Activated CD4-positive, alpha-beta T cell treated with anti-CD3 and anti-CD28 coated beads for 36 hours (primary cell): ENCODE data around the gene SLIRP. TPM values are rescaled to one million over a fixed set of nuclear protein-coding genes. Genes with fewer than 3 reads are reported as not detected.
A peak's percentile ranks its signal among the peaks of the same experiment; 100 is the strongest.

Source experiments
- ATAC-seq: fragments of 200-7000 bp; cut with Tn5 transposase; one replicate; pipeline ENCODE4 v1.10.0; 2021; ENCODE audit warnings: mild to moderate bottlenecking, moderate library complexity
- CTCF ChIA-PET: fragments of 350-600 bp; sonication (Branson Sonifier 250); formaldehyde crosslinking; loops from one replicate; lab custom pipeline; 2021; ENCODE audit warnings: antibody characterized with exemption; lab: Charles Lee
- POLR2A ChIA-PET: fragments of 350-600 bp; sonication (Branson Sonifier 250); formaldehyde crosslinking; loops from one replicate; lab custom pipeline; 2021; ENCODE audit warnings: antibody characterized with exemption, inconsistent platforms; lab: Charles Lee
- DNase-seq: peaks from one replicate; pipeline ENCODE4 v3.0.0-alpha.2; 2020
- H3K27ac Mint-ChIP-seq: one replicate; pipeline ENCODE4 v1.8.0; 2021; ENCODE audit warnings: mixed read lengths
- H3K27me3 Mint-ChIP-seq: one replicate; pipeline ENCODE4 v1.8.0; 2021; ENCODE audit warnings: mixed read lengths
- H3K36me3 Mint-ChIP-seq: one replicate; pipeline ENCODE4 v1.8.0; 2021; ENCODE audit warnings: low read depth, mixed read lengths
- H3K4me1 Mint-ChIP-seq: one replicate; pipeline ENCODE4 v1.8.0; 2021; ENCODE audit warnings: mixed read lengths
- H3K4me3 Mint-ChIP-seq: one replicate; pipeline ENCODE4 v1.8.0; 2021; ENCODE audit warnings: mild to moderate bottlenecking, moderate library complexity, mixed read lengths
- H3K9me3 Mint-ChIP-seq: one replicate; pipeline ENCODE4 v1.8.0; 2021; ENCODE audit warnings: low read depth, mixed read lengths
- intact Hi-C, 2 experiments: fragments of 100-400 bp; cut with DNase I in 1 of 2; cut with micrococcal nuclease in 1 of 2; formaldehyde crosslinking; loops; one replicate each; pipeline versions ENCODE4 v1.14.2 to v1.15.1; 2022 to 2024; cut with DNase I, micrococcal nuclease
- total RNA-seq, 2 experiments: library from RNA; stranded (reverse); gene quantifications; one replicate each; pipeline ENCODE4 v1.2.3, GENCODE V29; 2021

SLIRP gene
- total RNA-seq, 2 experiments from 2014 or later, result 143 to 156 TPM

- peak overlapping the region; percentile 94 for H3K27ac Mint-ChIP-seq
- ATAC-seq, result peak; percentile 21
- H3K27me3 Mint-ChIP-seq, result no peaks in the 10 kb centered on the region
- CTCF ChIA-PET, result interaction anchor here (1.0 kb wide), 1 partner anchor 92 kb away, joined by 3 read pairs; the partner anchor contains the start of gene ADCK1
- peaks cover 34% of the 10 kb centered on the region for H3K36me3 Mint-ChIP-seq
- no peaks in the 10 kb centered on the region for H3K9me3 Mint-ChIP-seq
- peak overlapping the region; percentile 95 for H3K4me3 Mint-ChIP-seq
- POLR2A ChIA-PET, result no interaction called here
- intact Hi-C loops, result loop anchor here in 1 of 2 experiments (1.0 to 5.0 kb wide), 5 partner anchors 91 to 610 kb away; partner anchors contain the start of genes CIPC, SPTLC2 and VIPAS39
- H3K4me1 Mint-ChIP-seq, result peaks cover 41% of the 10 kb centered on the region
- DNase-seq, result peak; percentile 49
Measured at GRCh38 chr14:77707355-77707723, 564 bp upstream of the SLIRP start.

GRCh38 chr14:77708749-77709148, 846 bp downstream of the SLIRP start:
- CTCF ChIA-PET, result interaction anchor here (1.0 kb wide), 1 partner anchor 249 kb away, joined by 3 read pairs; no protein-coding TSS in a partner anchor
- intact Hi-C loops, result loop anchor here (1.0 to 5.0 kb wide), 10 partner anchors 53 to 611 kb away; partner anchors contain the start of genes ADCK1 (in 2 of the 2), GSTZ1 (in 2 of the 2), SNW1 (in 2 of the 2) and CIPC (in 1 of the 2)
- H3K9me3 Mint-ChIP-seq, result no peaks in the 10 kb centered on the region
- ATAC-seq (no peak), DNase-seq (no peak)
- POLR2A ChIA-PET, result interaction anchor here (1.2 kb wide), 1 partner anchor 11 kb away, joined by 5 read pairs; no protein-coding TSS in a partner anchor
- peak overlapping the region; percentile 95 for H3K4me3 Mint-ChIP-seq
- peaks cover 48% of the 10 kb centered on the region for H3K4me1 Mint-ChIP-seq
- H3K36me3 Mint-ChIP-seq, result peaks cover 44% of the 10 kb centered on the region
- H3K27ac Mint-ChIP-seq, result peak overlapping the region; percentile 94
- no peaks in the 10 kb centered on the region for H3K27me3 Mint-ChIP-seq

- intact Hi-C loops, result loop anchor here (2.0 to 5.0 kb wide), 5 partner anchors 93 to 612 kb away; partner anchors contain the start of genes CIPC (in 1 of the 2), GSTZ1 (in 1 of the 2), POMT2 (in 1 of the 2) and SAMD15 (in 1 of the 2)
Measured at GRCh38 chr14:77709412-77709811, 1.5 kb downstream of the SLIRP start.

GRCh38 chr14:77710364-77710763, 2.5 kb downstream of the SLIRP start:
- Mint-ChIP-seq H3K27ac (peak overlapping the region; percentile 62), H3K4me1 (peaks cover 49% of the 10 kb centered on the region), H3K36me3 (peaks cover 50% of the 10 kb centered on the region), H3K27me3 (no peaks in the 10 kb centered on the region), H3K9me3 (no peaks in the 10 kb centered on the region), H3K4me3 (peak overlapping the region; percentile 95)
- ChIA-PET POLR2A (no interaction called here), CTCF (interaction anchor here (0.7 kb wide), 1 partner anchor 17 kb away, joined by 3 read pairs; no protein-coding TSS in a partner anchor)
- intact Hi-C loops, result no loop called here
- DNase-seq (no peak), ATAC-seq (no peak)

More at GRCh38 chr14:77709412-77709811, 1.5 kb downstream of the SLIRP start:
- Mint-ChIP-seq H3K4me3 (peak overlapping the region; percentile 95), H3K9me3 (no peaks in the 10 kb centered on the region), H3K4me1 (peaks cover 48% of the 10 kb centered on the region), H3K36me3 (peaks cover 48% of the 10 kb centered on the region), H3K27me3 (no peaks in the 10 kb centered on the region), H3K27ac (peak overlapping the region; percentile 94)
- CTCF ChIA-PET, result interaction anchor here (0.7 to 1.0 kb wide), 2 partner anchors 16 to 250 kb away, joined by 3 read pairs; no protein-coding TSS in a partner anchor
- DNase-seq (no peak), ATAC-seq (no peak)
- POLR2A ChIA-PET, result interaction anchor here (1.2 kb wide), 1 partner anchor 11 kb away, joined by 5 read pairs; no protein-coding TSS in a partner anchor

- Mint-ChIP-seq H3K4me3 (no peak overlapping the region), H3K27me3 (no peaks in the 10 kb centered on the region), H3K27ac (peak overlapping the region; percentile 94), H3K9me3 (no peaks in the 10 kb centered on the region), H3K4me1 (peaks cover 29% of the 10 kb centered on the region), H3K36me3 (peaks cover 57% of the 10 kb centered on the region)
- ChIA-PET POLR2A (interaction anchor here (0.9 to 1.3 kb wide), 4 partner anchors 20 to 85 kb away, joined by 3 to 6 read pairs (median 4); partner anchors contain the start of gene ADCK1), CTCF (no interaction called here)
- intact Hi-C loops, result loop anchor here in 1 of 2 experiments (1.0 kb wide), 1 partner anchor 23 kb away; no protein-coding TSS in a partner anchor
- DNase-seq, result peak; percentile 51
- peak; percentile 86 for ATAC-seq
Measured at GRCh38 chr14:77714926-77715325, 7.0 kb downstream of the SLIRP start.

- H3K36me3 Mint-ChIP-seq, result peaks cover 66% of the 10 kb centered on the region
- ChIA-PET POLR2A (interaction anchor here (0.6 to 0.7 kb wide), 2 partner anchors 10 to 173 kb away, joined by 3 to 5 read pairs; no protein-coding TSS in a partner anchor), CTCF (no interaction called here)
- DNase-seq (no peak), ATAC-seq (no peak)
- no peaks in the 10 kb centered on the region for H3K9me3 Mint-ChIP-seq
- peaks cover 15% of the 10 kb centered on the region for H3K4me1 Mint-ChIP-seq
- intact Hi-C loops, result no loop called here
- H3K4me3 Mint-ChIP-seq, result no peak overlapping the region
- H3K27me3 Mint-ChIP-seq, result no peaks in the 10 kb centered on the region
- H3K27ac Mint-ChIP-seq, result peak overlapping the region; percentile 32
Measured at GRCh38 chr14:77717608-77718305, 9.9 kb downstream of the SLIRP start.

- ChIA-PET CTCF (interaction anchor here (0.7 to 0.9 kb wide), 2 partner anchors 37 to 82 kb away, joined by 3 read pairs; no protein-coding TSS in a partner anchor), POLR2A (no interaction called here)
- no peak for DNase-seq
- H3K9me3 Mint-ChIP-seq, result no peaks in the 10 kb centered on the region
- H3K4me3 Mint-ChIP-seq, result no peak overlapping the region
- no peaks in the 10 kb centered on the region for H3K27me3 Mint-ChIP-seq
- intact Hi-C loops, result no loop called here
- no peak for ATAC-seq
- H3K4me1 Mint-ChIP-seq, result no peaks in the 10 kb centered on the region
- peak overlapping the region; percentile 52 for H3K27ac Mint-ChIP-seq
- H3K36me3 Mint-ChIP-seq, result peaks cover 62% of the 10 kb centered on the region
Measured at GRCh38 chr14:77721437-77721836, 13.5 kb downstream of the SLIRP start.

- H3K9me3 Mint-ChIP-seq, result no peaks in the 10 kb centered on the region
- no peak for ATAC-seq
- H3K4me3 Mint-ChIP-seq, result no peak overlapping the region
- peaks cover 65% of the 10 kb centered on the region for H3K36me3 Mint-ChIP-seq
- no peaks in the 10 kb centered on the region for H3K4me1 Mint-ChIP-seq
- H3K27me3 Mint-ChIP-seq, result no peaks in the 10 kb centered on the region
- peak overlapping the region; percentile 1 for H3K27ac Mint-ChIP-seq
- no peak for DNase-seq
- POLR2A ChIA-PET, result no interaction called here
- intact Hi-C loops, result no loop called here
- CTCF ChIA-PET, result no interaction called here
Measured at GRCh38 chr14:77722301-77722700, 14.4 kb downstream of the SLIRP start.

- H3K9me3 Mint-ChIP-seq, result no peaks in the 10 kb centered on the region
- peaks cover 67% of the 10 kb centered on the region for H3K36me3 Mint-ChIP-seq
- ChIA-PET CTCF (interaction anchor here (0.6 kb wide), 1 partner anchor 31 kb away, joined by 3 read pairs; no protein-coding TSS in a partner anchor), POLR2A (no interaction called here)
- H3K4me3 Mint-ChIP-seq, result no peak overlapping the region
- H3K27ac Mint-ChIP-seq, result peak overlapping the region; percentile 55
- intact Hi-C loops, result no loop called here
- DNase-seq, result no peak
- no peak for ATAC-seq
- no peaks in the 10 kb centered on the region for H3K27me3 Mint-ChIP-seq
- H3K4me1 Mint-ChIP-seq, result peaks cover 7% of the 10 kb centered on the region
Measured at GRCh38 chr14:77730976-77731497, 23.1 kb downstream of the SLIRP start.

- peak overlapping the region; percentile 30 for H3K4me3 Mint-ChIP-seq
- peaks cover 53% of the 10 kb centered on the region for H3K4me1 Mint-ChIP-seq
- CTCF ChIA-PET, result interaction anchor here (0.8 to 1.8 kb wide), 2 partner anchors 13 to 19 kb away, joined by 3 read pairs; no protein-coding TSS in a partner anchor
- peak; percentile 78 for ATAC-seq
- H3K36me3 Mint-ChIP-seq, result peaks cover 54% of the 10 kb centered on the region
- intact Hi-C loops, result loop anchor here (1.0 kb wide), 2 partner anchors 19 to 23 kb away; no protein-coding TSS in a partner anchor
- H3K27ac Mint-ChIP-seq, result peak overlapping the region; percentile 76
- no peaks in the 10 kb centered on the region for H3K27me3 Mint-ChIP-seq
- POLR2A ChIA-PET, result no interaction called here
- peak; percentile 56 for DNase-seq
- H3K9me3 Mint-ChIP-seq, result no peaks in the 10 kb centered on the region
Measured at GRCh38 chr14:77738559-77739250, 30.8 kb downstream of the SLIRP start.
